Lower lobe of right lung (tissue), 2 donors: ENCODE data around the gene GRID1. TPM values are rescaled to one million over a fixed set of nuclear protein-coding genes. Genes with fewer than 3 reads are reported as not detected.

ENCODE experiments used
- ATAC-seq, 2 donors: fragments of 200-7000 bp; cut with Tn5 transposase; one replicate each; pipeline ENCODE4 v1.9.1; 2020 to 2022; ENCODE audit warnings: mild to moderate bottlenecking in 2 of 2, moderate library complexity in 2 of 2
- DNase-seq: peaks from one replicate; pipeline ENCODE4 v3.0.0-alpha.2; 2020
- H3K27ac ChIP-seq: fragments of 200-600 bp; one replicate; pipeline ENCODE4 v1.8.0; 2022
- H3K27me3 ChIP-seq: fragments of 200-600 bp; one replicate; pipeline ENCODE4 v1.8.0; 2022; ENCODE audit warnings: low read depth
- H3K36me3 ChIP-seq: fragments of 200-600 bp; one replicate; pipeline ENCODE4 v1.8.0; 2022; ENCODE audit warnings: mild to moderate bottlenecking
- H3K4me1 ChIP-seq: fragments of 200-600 bp; one replicate; pipeline ENCODE4 v1.8.0; 2022
- H3K4me3 ChIP-seq: fragments of 200-600 bp; one replicate; pipeline ENCODE4 v1.8.0; 2022; ENCODE audit warnings: mild to moderate bottlenecking
- H3K9me3 ChIP-seq: fragments of 200-600 bp; one replicate; pipeline ENCODE4 v1.8.0; 2022
- intact Hi-C: fragments of 100-400 bp; cut with DNase I; formaldehyde crosslinking; loops from one replicate; pipeline ENCODE4 v1.11.0; 2022
- total RNA-seq: library from RNA; stranded (reverse); fragmentation: NEBNext Ultra II Directional; extraction: Animal tissue kit (Norgen Biotek cat#: 25700); gene quantifications from one replicate; pipeline ENCODE4 v1.2.1, GENCODE V29; 2021
- TF ChIP-seq, protein P1 (sequence below): fragments of 200-600 bp; IDR thresholded peaks from one replicate; pipeline ENCODE4 v1.8.0; 2022; ENCODE audit warnings: antibody characterized with exemption, mild to moderate bottlenecking
- donor health status: DM: no; HTN: yes; CAD: no; lungs with severe emphysema.

The GRID1 gene
- total RNA-seq, 1 donor from 2014 or later, result 2.5 TPM

DNA sequence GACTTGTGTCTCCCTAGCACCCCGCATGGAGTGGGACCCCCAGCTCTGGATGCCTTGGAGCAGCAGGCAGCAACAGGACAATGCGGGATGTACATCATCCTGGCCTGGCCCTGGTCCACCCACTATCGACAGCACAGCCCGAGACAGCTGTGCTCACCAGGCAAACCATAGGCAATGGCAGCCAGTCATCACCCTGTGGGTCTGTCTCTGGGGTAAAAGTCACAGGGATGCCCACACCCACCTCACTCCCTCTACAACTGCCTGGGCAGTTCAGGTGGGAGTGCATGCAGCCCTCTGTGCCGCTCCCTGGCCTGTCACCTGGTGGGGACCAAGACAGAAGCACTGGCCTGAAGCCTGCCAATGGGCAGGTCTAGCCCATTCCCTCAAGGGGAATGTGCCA lies 147.8 kb downstream of the GRID1 start:
- ATAC-seq, result no peak
- H3K27ac ChIP-seq, result no peak overlapping the region
- H3K27me3 ChIP-seq, result no peaks in the 10 kb centered on the region
- H3K4me3 ChIP-seq, result no peak overlapping the region
- intact Hi-C loops, result no loop called here
- no peaks in the 10 kb centered on the region for H3K36me3 ChIP-seq
- H3K4me1 ChIP-seq, result no peaks in the 10 kb centered on the region
- no peaks in the 10 kb centered on the region for H3K9me3 ChIP-seq
- no peak for DNase-seq
- TF ChIP-seq, protein P1, sequence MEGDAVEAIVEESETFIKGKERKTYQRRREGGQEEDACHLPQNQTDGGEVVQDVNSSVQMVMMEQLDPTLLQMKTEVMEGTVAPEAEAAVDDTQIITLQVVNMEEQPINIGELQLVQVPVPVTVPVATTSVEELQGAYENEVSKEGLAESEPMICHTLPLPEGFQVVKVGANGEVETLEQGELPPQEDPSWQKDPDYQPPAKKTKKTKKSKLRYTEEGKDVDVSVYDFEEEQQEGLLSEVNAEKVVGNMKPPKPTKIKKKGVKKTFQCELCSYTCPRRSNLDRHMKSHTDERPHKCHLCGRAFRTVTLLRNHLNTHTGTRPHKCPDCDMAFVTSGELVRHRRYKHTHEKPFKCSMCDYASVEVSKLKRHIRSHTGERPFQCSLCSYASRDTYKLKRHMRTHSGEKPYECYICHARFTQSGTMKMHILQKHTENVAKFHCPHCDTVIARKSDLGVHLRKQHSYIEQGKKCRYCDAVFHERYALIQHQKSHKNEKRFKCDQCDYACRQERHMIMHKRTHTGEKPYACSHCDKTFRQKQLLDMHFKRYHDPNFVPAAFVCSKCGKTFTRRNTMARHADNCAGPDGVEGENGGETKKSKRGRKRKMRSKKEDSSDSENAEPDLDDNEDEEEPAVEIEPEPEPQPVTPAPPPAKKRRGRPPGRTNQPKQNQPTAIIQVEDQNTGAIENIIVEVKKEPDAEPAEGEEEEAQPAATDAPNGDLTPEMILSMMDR, result no peak

DNA sequence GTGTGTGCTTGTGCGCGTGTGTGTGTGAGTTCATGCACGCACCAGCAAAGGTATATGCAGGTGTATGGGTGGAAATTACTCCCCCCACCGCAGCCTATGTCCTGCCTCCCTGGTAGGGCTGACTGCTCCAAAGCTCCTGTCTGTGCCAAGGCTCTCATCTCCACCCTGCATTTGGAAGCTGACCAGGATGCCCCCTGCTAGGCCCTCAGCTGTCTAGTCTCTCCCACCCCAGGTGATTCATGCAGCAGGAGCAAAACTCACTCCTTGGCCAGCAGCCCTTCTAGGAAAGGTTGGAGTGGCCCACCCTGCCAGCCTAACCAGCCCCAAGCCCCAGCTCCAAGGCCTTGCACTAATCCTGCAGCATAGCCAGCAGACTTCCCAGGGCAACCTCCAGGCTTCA lies 148.4 kb downstream of the GRID1 start:
- H3K27ac ChIP-seq, result no peak overlapping the region
- no peaks in the 10 kb centered on the region for H3K4me1 ChIP-seq
- intact Hi-C loops, result no loop called here
- no peaks in the 10 kb centered on the region for H3K27me3 ChIP-seq
- ATAC-seq, result no peak
- H3K9me3 ChIP-seq, result no peaks in the 10 kb centered on the region
- DNase-seq, result no peak
- no peak overlapping the region for H3K4me3 ChIP-seq
- no peaks in the 10 kb centered on the region for H3K36me3 ChIP-seq
- TF ChIP-seq, protein P1, result no peak

DNA sequence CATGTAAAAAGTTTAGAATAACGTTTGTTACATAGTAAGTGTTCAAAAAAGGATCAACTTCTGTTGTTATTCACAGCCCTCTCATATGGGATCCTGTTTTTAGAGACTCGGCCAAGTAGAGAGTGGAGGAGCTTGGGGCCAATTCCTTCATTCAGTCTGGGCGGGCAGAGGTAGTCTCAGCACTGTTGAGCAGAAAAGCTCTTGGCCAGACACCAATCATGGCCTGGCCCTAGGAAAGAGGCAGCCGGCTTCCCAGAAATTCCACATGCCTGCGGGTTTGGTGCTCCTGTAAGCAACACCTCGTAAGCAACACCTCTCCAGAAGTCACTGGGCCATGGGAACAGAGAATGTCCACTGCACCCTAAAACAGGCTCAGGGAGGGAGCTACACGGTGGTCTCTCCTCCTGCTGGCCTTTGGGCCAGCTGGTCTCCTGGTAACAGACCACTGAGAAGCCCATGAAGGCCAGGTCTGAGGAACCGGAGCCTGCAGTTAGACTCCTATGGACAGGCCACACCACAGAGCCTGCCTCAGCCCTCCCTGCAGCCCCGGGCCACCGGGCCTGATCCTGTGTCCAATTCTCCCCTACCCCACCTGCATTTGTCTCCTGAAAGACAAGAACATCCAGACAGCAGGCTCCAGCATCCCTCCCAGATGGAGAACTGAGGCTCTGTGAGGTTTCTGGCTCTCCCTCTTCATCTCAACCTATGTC lies 149.1 kb downstream of the GRID1 start:
- H3K27ac ChIP-seq, result no peak overlapping the region

DNA sequence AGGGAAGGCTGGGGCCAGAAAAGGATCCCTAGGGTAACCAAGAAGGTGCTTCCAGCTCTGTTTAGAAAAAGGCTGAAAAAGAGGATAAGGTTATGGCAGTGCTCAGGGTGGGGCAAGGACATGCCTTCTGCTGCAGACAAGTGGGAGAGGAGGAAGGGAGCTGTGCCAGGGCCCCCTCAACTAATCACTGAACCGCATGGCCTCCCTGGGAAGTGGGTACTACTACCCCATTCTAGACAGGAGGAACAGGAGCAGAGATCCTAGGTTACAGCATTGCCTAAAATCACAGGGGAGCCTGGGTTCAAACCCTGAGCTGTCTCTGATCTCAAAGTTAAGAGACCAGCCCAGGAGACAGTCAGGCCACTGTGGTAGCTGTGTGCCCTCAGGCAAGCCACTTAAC lies 149.7 kb downstream of the GRID1 start:
- no peaks in the 10 kb centered on the region for H3K27me3 ChIP-seq
- H3K36me3 ChIP-seq, result no peaks in the 10 kb centered on the region
- TF ChIP-seq, protein P1, result no peak
- no peaks in the 10 kb centered on the region for H3K4me1 ChIP-seq
- no peaks in the 10 kb centered on the region for H3K9me3 ChIP-seq
- H3K27ac ChIP-seq, result no peak overlapping the region
- DNase-seq, result no peak
- intact Hi-C loops, result no loop called here
- no peak overlapping the region for H3K4me3 ChIP-seq
- no peak for ATAC-seq

More for the DNA sequence above, 149.1 kb downstream of the GRID1 start:
- DNase-seq, result no peak
- ATAC-seq, result no peak
- TF ChIP-seq, protein P1, result no peak
- Histone ChIP-seq H3K36me3 (no peaks in the 10 kb centered on the region), H3K4me3 (no peak overlapping the region), H3K9me3 (no peaks in the 10 kb centered on the region), H3K27me3 (no peaks in the 10 kb centered on the region), H3K4me1 (no peaks in the 10 kb centered on the region)
- intact Hi-C loops, result no loop called here

DNA sequence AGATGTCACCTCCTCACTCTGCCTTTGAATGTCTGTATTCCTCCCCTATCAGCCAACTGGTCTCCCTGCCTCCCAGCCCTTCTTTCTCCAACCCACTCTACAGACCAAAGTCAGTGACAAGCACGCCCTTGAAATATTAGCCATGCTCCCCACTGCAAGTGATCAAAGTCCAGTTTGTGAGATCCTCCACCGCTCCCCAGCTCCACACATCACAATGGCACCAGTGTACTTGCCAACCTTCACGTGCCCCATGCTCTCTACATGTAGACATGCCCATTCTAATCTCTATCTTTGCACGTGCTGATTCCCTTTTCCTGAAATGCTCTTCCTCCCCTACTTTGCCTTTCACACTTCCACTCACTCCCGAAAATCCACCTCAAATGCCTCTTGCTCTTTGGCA lies 150.9 kb downstream of the GRID1 start:
- ATAC-seq (no peak), DNase-seq (no peak)
- TF ChIP-seq, protein P1, result no peak
- H3K4me1 ChIP-seq, result no peaks in the 10 kb centered on the region
- H3K27me3 ChIP-seq, result no peaks in the 10 kb centered on the region
- H3K9me3 ChIP-seq, result no peaks in the 10 kb centered on the region
- intact Hi-C loops, result no loop called here
- H3K4me3 ChIP-seq, result no peak overlapping the region
- H3K36me3 ChIP-seq, result no peaks in the 10 kb centered on the region
- no peak overlapping the region for H3K27ac ChIP-seq
